ENCODE data around the gene GATAD2A. TPM values are rescaled to one million over a fixed set of nuclear protein-coding genes. Genes with fewer than 3 reads are reported as not detected.

GATAD2A gene
- total RNA-seq, 1 experiment from 2014 or later = 189 TPM

- no peak overlapping the region for H2BK20ac ChIP-seq (ENCODE audit: low read depth, low read length, poor library complexity, severe bottlenecking)
- H3K9ac ChIP-seq (ENCODE audit: extremely low read depth, insufficient read length, low read length) = peak overlapping the region; percentile 59
- no peak overlapping the region for H2AK5ac ChIP-seq (ENCODE audit: insufficient read length, low read length)
- peaks cover 4% of the 10 kb centered on the region; the same call in 1 of the 2 replicates for H3K79me2 ChIP-seq (ENCODE audit: insufficient read depth, low read length)
- H4K5ac ChIP-seq (ENCODE audit: insufficient read length, low read depth, low read length) = no peak overlapping the region
- no peak overlapping the region for H3K27ac ChIP-seq (ENCODE audit: insufficient read length, low read depth, low read length)
- H2BK15ac ChIP-seq (ENCODE audit: low read depth, low read length) = no peak overlapping the region
- no peak for TF ChIP-seq CTCF (conservative IDR thresholded peaks at IDR 0.05)
- WGBS (ENCODE audit: extremely low coverage, insufficient read length, low lambda C conversion rate) = no CpG with 5 or more reads among the region's 13 CpGs
- peaks cover 5% of the 10 kb centered on the region for H3K79me1 ChIP-seq (ENCODE audit: insufficient read depth, low read depth, low read length, poor library complexity, severe bottlenecking)
- H4K20me1 ChIP-seq (ENCODE audit: control insufficient read depth, insufficient read depth, insufficient read length) = no peaks in the 10 kb centered on the region
- H2BK5ac ChIP-seq (ENCODE audit: insufficient read length, low read length) = no peak overlapping the region
- no peak overlapping the region for H2AFZ ChIP-seq (ENCODE audit: low read length)
- H3K4ac ChIP-seq (ENCODE audit: low read depth, low read length) = no peak overlapping the region
- peak overlapping the region; percentile 57 for H3K14ac ChIP-seq (ENCODE audit: insufficient read depth, low read length)
- no peaks in the 10 kb centered on the region; the same call in 1 of the 2 replicates for H3K4me1 ChIP-seq (ENCODE audit: insufficient read depth, low read length)
- no peak overlapping the region for H4K8ac ChIP-seq (replicated peaks; ENCODE audit: insufficient read length, low read depth, low read length)
- peak overlapping the region; percentile 82 for H3K4me2 ChIP-seq (ENCODE audit: insufficient read depth, insufficient read length, low read length)
- H3K9me3 ChIP-seq (ENCODE audit: control insufficient read depth, low read depth, low read length) = no peaks in the 10 kb centered on the region
- H3K56ac ChIP-seq (ENCODE audit: insufficient read length, low read depth, low read length) = no peak overlapping the region
- peak overlapping the region; percentile 33 for H4K91ac ChIP-seq (ENCODE audit: insufficient read length, low read depth, low read length)
- Mint-ChIP-seq H3K4me1 (peaks cover 24 to 28% of the 10 kb centered on the region in 2 experiments), H3K27me3 (ENCODE audit: low read depth) (peaks cover 4% of the 10 kb centered on the region; the same call in 1 of the 2 replicates), H3K9me3 (peaks cover 4 to 5% of the 10 kb centered on the region in 2 experiments; a peak in 4 of 5 replicates), H3K36me3 (ENCODE audit: insufficient read depth in 1 of 3, low read depth in 3 of 3) (peaks cover 0 to 9% (median 3%) of the 10 kb centered on the region in 3 experiments; a peak in 2 of 7 replicates), H3K4me3 (peak overlapping the region; percentile 59 to 79), H3K27ac (no peak overlapping the region)
- H2BK120ac ChIP-seq (ENCODE audit: low read depth, low read length, poor library complexity, severe bottlenecking) = no peak overlapping the region
- DNase-seq = no peak
- H3K23ac ChIP-seq (ENCODE audit: insufficient read length, low read depth, low read length) = no peak overlapping the region
- peak overlapping the region; percentile 51 for H3K18ac ChIP-seq (ENCODE audit: insufficient read length, low read depth, low read length)
- H3T11ph ChIP-seq (ENCODE audit: low read length) = no peak overlapping the region
- H3K27me3 ChIP-seq (ENCODE audit: insufficient read depth, low read length) = no peaks in the 10 kb centered on the region
- peaks cover 10% of the 10 kb centered on the region for H3K23me2 ChIP-seq (ENCODE audit: insufficient read length, low read depth, low read length, poor library complexity, severe bottlenecking)
- no peak overlapping the region for H2BK12ac ChIP-seq (ENCODE audit: insufficient read length, low read depth, low read length)
Observed at GRCh38 chr19:19384486-19384885, 21.0 kb upstream of the GATAD2A start.
